ENCODE data around the gene TNP2.
A peak's percentile ranks its signal among the peaks of the same experiment; 100 is the strongest.
"Not testable (repeated sequence)": the region's sequence is repeated elsewhere in the genome, so short reads cannot be mapped to it uniquely, and the experiment has no call there.

The TNP2 gene

DNA sequence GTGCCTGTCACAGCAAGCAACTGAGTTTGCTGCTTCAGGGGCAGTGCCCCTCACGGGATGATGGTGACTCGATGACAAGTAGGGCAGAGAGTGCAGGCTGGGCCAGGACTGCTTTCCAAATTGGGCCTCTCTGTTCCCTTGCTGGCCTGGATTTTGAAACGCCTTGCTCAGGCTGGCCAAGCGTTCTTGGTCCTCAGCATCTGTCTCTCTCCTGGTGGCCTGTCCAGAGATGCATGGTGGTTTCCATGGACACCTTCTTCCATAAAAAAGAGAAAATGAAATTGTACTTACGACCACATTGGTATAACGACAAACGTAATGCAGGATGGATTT, 31.4 kb upstream of the TNP2 start:
- H3K9ac ChIP-seq (ENCODE audit: low read length in 5 of 5) = no peak overlapping the region
- H3K4me3 ChIP-seq (ENCODE audit: low read depth in 1 of 5, low read length in 5 of 5) = no peak overlapping the region
- H3K4me1 ChIP-seq (ENCODE audit: control insufficient read depth in 5 of 5, insufficient read depth in 5 of 5, low read length in 5 of 5) = peaks cover 2 to 23% (median 21%) of the 10 kb centered on the region in 5 donors
- peaks cover 0 to 3% (median 0%) of the 10 kb centered on the region in 5 donors for H3K9me3 ChIP-seq (ENCODE audit: control insufficient read depth in 5 of 5, low read length in 5 of 5)
- no peak overlapping the region for H3K27ac ChIP-seq (ENCODE audit: low read depth, low read length)
- H3K36me3 ChIP-seq (ENCODE audit: control insufficient read depth in 5 of 5, insufficient read depth in 5 of 5, low read length in 5 of 5) = no peaks in the 10 kb centered on the region
- H3K27me3 ChIP-seq (ENCODE audit: control insufficient read depth in 5 of 5, insufficient read depth in 4 of 5, low read length in 5 of 5) = peaks cover 0 to 2% (median 0%) of the 10 kb centered on the region in 5 donors

DNA sequence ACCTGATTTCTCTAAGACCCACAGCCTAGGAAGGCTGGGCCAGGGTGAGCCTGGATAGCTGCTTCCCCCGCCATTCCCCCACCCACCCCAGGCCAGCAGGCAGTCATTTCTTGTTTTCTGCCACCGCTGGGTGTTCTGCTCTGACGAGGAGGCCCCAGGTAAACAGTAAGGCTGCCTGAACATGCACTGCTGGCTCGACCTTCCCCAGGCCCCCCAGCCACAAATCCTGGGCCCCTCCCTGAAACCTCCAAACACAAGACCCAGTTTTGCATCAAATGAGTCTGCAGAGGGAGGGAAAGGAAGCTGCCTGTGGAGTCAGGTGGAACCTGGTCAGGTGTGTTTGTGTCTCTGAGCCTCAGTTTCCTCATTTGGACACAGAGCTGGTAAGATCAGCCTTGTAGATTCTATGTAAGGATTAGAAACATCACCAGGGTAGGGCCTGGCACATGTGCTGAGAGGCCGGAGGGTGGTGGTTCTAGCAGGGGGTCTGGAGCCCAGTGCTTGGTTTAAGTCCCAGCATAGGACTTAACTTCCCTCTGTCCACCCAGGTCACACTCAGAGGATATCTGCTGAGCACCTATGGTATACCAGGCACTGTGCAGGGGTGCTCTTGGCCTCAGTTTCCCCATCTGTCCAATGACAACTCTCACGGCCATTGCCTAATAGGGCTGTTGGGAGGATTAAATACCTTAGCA, 30.9 kb upstream of the TNP2 start:
- Histone ChIP-seq H3K27me3 (ENCODE audit: control insufficient read depth in 5 of 5, insufficient read depth in 4 of 5, low read length in 5 of 5) (peaks cover 0 to 2% (median 0%) of the 10 kb centered on the region in 5 donors), H3K36me3 (ENCODE audit: control insufficient read depth in 5 of 5, insufficient read depth in 5 of 5, low read length in 5 of 5) (no peaks in the 10 kb centered on the region), H3K9ac (ENCODE audit: low read length in 5 of 5) (no peak overlapping the region), H3K27ac (ENCODE audit: low read depth, low read length) (no peak overlapping the region), H3K4me1 (ENCODE audit: control insufficient read depth in 5 of 5, insufficient read depth in 5 of 5, low read length in 5 of 5) (peaks cover 2 to 23% (median 21%) of the 10 kb centered on the region in 5 donors), H3K9me3 (ENCODE audit: control insufficient read depth in 5 of 5, low read length in 5 of 5) (peaks cover 0 to 3% (median 0%) of the 10 kb centered on the region in 5 donors), H3K4me3 (ENCODE audit: low read depth in 1 of 5, low read length in 5 of 5) (no peak overlapping the region)

GRCh38 chr16:11298950-11299547, 29.9 kb upstream of the TNP2 start:
- H3K27me3 ChIP-seq (ENCODE audit: control insufficient read depth in 5 of 5, insufficient read depth in 4 of 5, low read length in 5 of 5); H3K36me3 ChIP-seq (ENCODE audit: control insufficient read depth in 5 of 5, insufficient read depth in 5 of 5, low read length in 5 of 5); H3K9ac ChIP-seq (ENCODE audit: low read length in 5 of 5); H3K9me3 ChIP-seq (ENCODE audit: control insufficient read depth in 5 of 5, low read length in 5 of 5); H3K4me3 ChIP-seq (ENCODE audit: low read depth in 1 of 5, low read length in 5 of 5); H3K27ac ChIP-seq (ENCODE audit: low read depth, low read length): not testable (repeated sequence)
- peaks cover 2 to 23% (median 19%) of the 10 kb centered on the region in 5 donors for H3K4me1 ChIP-seq (ENCODE audit: control insufficient read depth in 5 of 5, insufficient read depth in 5 of 5, low read length in 5 of 5)

DNA sequence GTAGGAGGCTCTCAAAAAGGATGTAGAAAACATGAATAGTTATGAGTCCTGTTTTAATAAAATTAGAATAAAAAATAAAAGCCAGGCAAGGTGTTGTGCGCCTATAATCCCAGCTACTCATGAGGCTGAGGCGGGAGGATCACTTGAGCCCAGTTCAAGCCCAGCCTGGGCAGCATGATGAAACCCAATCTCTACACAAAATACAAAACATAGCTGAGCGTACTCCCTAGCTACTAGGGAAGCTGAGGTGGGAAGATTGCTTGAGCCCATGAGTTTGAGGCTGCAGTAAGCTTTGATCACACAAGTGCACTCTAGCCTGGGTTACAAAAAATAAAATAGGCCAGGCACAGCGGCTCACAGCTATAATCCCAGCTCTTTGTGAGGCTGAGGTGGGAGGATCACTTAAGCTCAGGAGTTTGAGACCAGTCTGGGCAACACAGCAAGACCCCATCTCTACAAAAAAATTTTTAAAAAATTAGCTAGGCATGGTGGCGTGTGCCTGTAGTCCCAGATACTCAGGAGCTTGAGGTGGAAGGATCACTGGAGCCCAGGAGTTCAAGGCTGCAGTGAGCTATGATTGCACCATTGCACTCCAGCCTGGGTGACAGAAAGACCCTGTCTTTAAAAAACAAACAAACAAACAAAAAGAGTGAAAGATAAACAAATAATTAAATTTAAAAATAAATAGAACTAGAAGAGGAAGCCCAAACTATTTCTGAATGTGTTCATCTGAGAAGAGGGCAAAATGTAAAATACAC, 29.2 kb upstream of the TNP2 start:
- no peak overlapping the region for H3K4me3 ChIP-seq (ENCODE audit: low read depth in 1 of 5, low read length in 5 of 5)
- H3K4me1 ChIP-seq (ENCODE audit: control insufficient read depth in 5 of 5, insufficient read depth in 5 of 5, low read length in 5 of 5) = peaks cover 2 to 23% (median 17%) of the 10 kb centered on the region in 5 donors
- H3K9ac ChIP-seq (ENCODE audit: low read length in 5 of 5) = no peak overlapping the region
- H3K27ac ChIP-seq (ENCODE audit: low read depth, low read length) = no peak overlapping the region
- no peaks in the 10 kb centered on the region for H3K27me3 ChIP-seq (ENCODE audit: control insufficient read depth in 5 of 5, insufficient read depth in 4 of 5, low read length in 5 of 5)
- no peaks in the 10 kb centered on the region for H3K9me3 ChIP-seq (ENCODE audit: control insufficient read depth in 5 of 5, low read length in 5 of 5)
- H3K36me3 ChIP-seq (ENCODE audit: control insufficient read depth in 5 of 5, insufficient read depth in 5 of 5, low read length in 5 of 5) = no peaks in the 10 kb centered on the region

DNA sequence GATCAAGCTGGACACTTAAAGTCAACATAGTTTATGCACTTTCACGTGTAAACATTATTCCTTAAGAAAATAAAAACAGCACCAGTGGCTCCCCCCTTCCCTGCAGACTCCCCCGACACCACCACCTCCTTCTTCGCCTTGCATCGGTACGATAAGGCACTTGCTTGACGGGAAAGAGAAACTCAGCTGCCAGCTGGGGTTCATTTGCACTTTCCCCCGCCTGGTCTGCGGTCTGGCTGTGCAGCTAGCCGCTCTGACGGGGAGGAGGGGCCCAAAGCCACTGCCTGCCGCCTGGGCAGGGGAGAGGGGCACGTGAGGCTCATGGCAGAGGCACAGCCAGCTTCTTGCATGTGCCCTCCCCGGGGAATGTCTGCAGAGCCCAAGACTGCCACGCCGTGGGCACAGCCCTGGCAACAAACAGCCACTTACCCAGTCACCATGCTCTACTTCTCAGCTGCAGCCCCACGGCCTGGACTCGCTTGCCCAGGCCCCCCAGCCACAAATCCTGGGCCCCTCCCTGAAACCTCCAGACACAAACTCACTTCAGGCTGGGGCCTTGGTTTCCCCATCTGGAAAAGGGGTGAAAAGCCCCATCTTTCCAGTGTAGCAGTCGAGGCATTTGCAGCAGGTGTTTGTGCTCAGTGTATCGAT, 28.5 kb upstream of the TNP2 start:
- peaks cover 2 to 23% (median 17%) of the 10 kb centered on the region in 5 donors for H3K4me1 ChIP-seq (ENCODE audit: control insufficient read depth in 5 of 5, insufficient read depth in 5 of 5, low read length in 5 of 5)

DNA sequence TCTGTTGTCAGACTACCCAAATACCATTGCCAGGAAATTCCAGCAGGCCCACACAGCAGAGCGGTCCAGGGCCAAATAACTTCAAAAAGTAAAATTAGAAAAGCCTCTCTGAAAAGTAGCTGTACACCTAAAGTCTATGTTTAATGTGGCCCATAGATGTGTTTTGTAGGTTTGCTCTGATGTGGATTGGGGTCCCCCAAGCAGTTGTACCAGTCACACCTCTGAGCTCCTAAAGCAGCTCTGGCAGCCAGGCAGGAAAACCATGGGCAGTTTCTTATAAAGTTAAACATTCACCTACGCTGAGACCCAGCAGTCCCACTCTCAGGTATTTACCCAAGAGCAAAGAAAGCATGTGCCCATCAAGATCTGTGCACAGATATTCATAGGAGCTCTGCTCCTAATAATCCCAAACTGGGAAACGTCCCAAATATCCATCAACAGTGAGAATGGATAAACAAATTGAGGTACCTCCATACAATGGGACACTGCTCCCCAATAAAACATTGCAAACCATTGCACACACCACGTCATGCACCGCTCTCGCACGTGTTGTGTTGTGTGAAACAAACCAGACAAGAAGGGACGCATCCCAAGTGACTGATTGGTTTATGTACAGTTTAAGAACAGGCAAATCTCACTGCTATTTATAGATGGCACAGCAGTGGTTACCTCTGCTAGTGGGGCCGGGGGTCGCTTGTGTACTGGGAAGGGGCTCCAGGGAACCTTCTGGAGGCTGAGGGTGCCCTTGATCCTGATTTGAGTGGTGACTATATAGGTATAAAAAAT, 27.8 kb upstream of the TNP2 start:
- no peaks in the 10 kb centered on the region for H3K36me3 ChIP-seq (ENCODE audit: control insufficient read depth in 5 of 5, insufficient read depth in 5 of 5, low read length in 5 of 5)
- peak overlapping the region in 4 of 5 donors; percentile 32 to 56 (median 43) for H3K4me3 ChIP-seq (ENCODE audit: low read depth in 1 of 5, low read length in 5 of 5)
- no peak overlapping the region for H3K27ac ChIP-seq (ENCODE audit: low read depth, low read length)
- H3K9me3 ChIP-seq (ENCODE audit: control insufficient read depth in 5 of 5, low read length in 5 of 5) = no peaks in the 10 kb centered on the region
- peak overlapping the region in 1 of 5 donors; percentile 53 for H3K9ac ChIP-seq (ENCODE audit: low read length in 5 of 5)
- H3K4me1 ChIP-seq (ENCODE audit: control insufficient read depth in 5 of 5, insufficient read depth in 5 of 5, low read length in 5 of 5) = peaks cover 2 to 23% (median 17%) of the 10 kb centered on the region in 5 donors
- H3K27me3 ChIP-seq (ENCODE audit: control insufficient read depth in 5 of 5, insufficient read depth in 4 of 5, low read length in 5 of 5) = no peaks in the 10 kb centered on the region

More for the DNA sequence above, 28.5 kb upstream of the TNP2 start:
- no peaks in the 10 kb centered on the region for H3K9me3 ChIP-seq (ENCODE audit: control insufficient read depth in 5 of 5, low read length in 5 of 5)
- no peaks in the 10 kb centered on the region for H3K36me3 ChIP-seq (ENCODE audit: control insufficient read depth in 5 of 5, insufficient read depth in 5 of 5, low read length in 5 of 5)
- H3K27ac ChIP-seq (ENCODE audit: low read depth, low read length) = no peak overlapping the region
- H3K4me3 ChIP-seq (ENCODE audit: low read depth in 1 of 5, low read length in 5 of 5) = peak overlapping the region; percentile 32 to 56 (median 37)
- H3K9ac ChIP-seq (ENCODE audit: low read length in 5 of 5) = peak overlapping the region in 1 of 5 donors; percentile 53
- H3K27me3 ChIP-seq (ENCODE audit: control insufficient read depth in 5 of 5, insufficient read depth in 4 of 5, low read length in 5 of 5) = no peaks in the 10 kb centered on the region

DNA sequence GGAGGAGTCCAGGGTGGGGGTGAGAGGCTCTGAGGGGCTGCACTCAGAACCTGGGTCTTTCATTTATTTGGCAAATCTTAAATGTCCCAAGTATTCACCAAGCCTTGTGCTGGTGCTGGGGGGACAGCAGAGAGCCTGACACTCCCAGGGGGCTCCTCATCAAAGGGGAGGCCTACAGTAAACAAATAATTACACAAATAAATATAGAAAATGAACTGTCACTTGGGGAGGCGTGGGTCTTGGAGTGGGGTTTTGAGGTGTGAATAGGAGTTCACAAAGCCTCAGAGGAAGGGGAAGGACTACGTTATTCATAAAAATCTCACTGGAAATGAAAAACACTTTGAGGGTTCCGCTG, 27.2 kb upstream of the TNP2 start:
- Histone ChIP-seq H3K27ac (ENCODE audit: low read depth, low read length) (no peak overlapping the region), H3K9me3 (ENCODE audit: control insufficient read depth in 5 of 5, low read length in 5 of 5) (no peaks in the 10 kb centered on the region), H3K9ac (ENCODE audit: low read length in 5 of 5) (no peak overlapping the region), H3K4me3 (ENCODE audit: low read depth in 1 of 5, low read length in 5 of 5) (no peak overlapping the region), H3K4me1 (ENCODE audit: control insufficient read depth in 5 of 5, insufficient read depth in 5 of 5, low read length in 5 of 5) (peaks cover 2 to 23% (median 17%) of the 10 kb centered on the region in 5 donors), H3K36me3 (ENCODE audit: control insufficient read depth in 5 of 5, insufficient read depth in 5 of 5, low read length in 5 of 5) (no peaks in the 10 kb centered on the region), H3K27me3 (ENCODE audit: control insufficient read depth in 5 of 5, insufficient read depth in 4 of 5, low read length in 5 of 5) (no peaks in the 10 kb centered on the region)

- Histone ChIP-seq H3K36me3 (ENCODE audit: control insufficient read depth in 5 of 5, insufficient read depth in 5 of 5, low read length in 5 of 5) (no peaks in the 10 kb centered on the region), H3K27ac (ENCODE audit: low read depth, low read length) (no peak overlapping the region), H3K4me1 (ENCODE audit: control insufficient read depth in 5 of 5, insufficient read depth in 5 of 5, low read length in 5 of 5) (peaks cover 2 to 23% (median 17%) of the 10 kb centered on the region in 5 donors), H3K27me3 (ENCODE audit: control insufficient read depth in 5 of 5, insufficient read depth in 4 of 5, low read length in 5 of 5) (no peaks in the 10 kb centered on the region), H3K4me3 (ENCODE audit: low read depth in 1 of 5, low read length in 5 of 5) (no peak overlapping the region), H3K9me3 (ENCODE audit: control insufficient read depth in 5 of 5, low read length in 5 of 5) (no peaks in the 10 kb centered on the region), H3K9ac (ENCODE audit: low read length in 5 of 5) (no peak overlapping the region)
Measured at GRCh38 chr16:11295672-11296071, 26.5 kb upstream of the TNP2 start.

- H3K27me3 ChIP-seq (ENCODE audit: control insufficient read depth in 5 of 5, insufficient read depth in 4 of 5, low read length in 5 of 5) = peaks cover 0 to 7% (median 0%) of the 10 kb centered on the region in 5 donors
- no peaks in the 10 kb centered on the region for H3K36me3 ChIP-seq (ENCODE audit: control insufficient read depth in 5 of 5, insufficient read depth in 5 of 5, low read length in 5 of 5)
- no peak overlapping the region for H3K9ac ChIP-seq (ENCODE audit: low read length in 5 of 5)
- H3K4me1 ChIP-seq (ENCODE audit: control insufficient read depth in 5 of 5, insufficient read depth in 5 of 5, low read length in 5 of 5) = peaks cover 2 to 6% (median 5%) of the 10 kb centered on the region in 5 donors
- no peaks in the 10 kb centered on the region for H3K9me3 ChIP-seq (ENCODE audit: control insufficient read depth in 5 of 5, low read length in 5 of 5)
- H3K4me3 ChIP-seq (ENCODE audit: low read depth in 1 of 5, low read length in 5 of 5) = no peak overlapping the region
- H3K27ac ChIP-seq (ENCODE audit: low read depth, low read length) = no peak overlapping the region
Measured at GRCh38 chr16:11292076-11292748, 23.1 kb upstream of the TNP2 start.
